ENCODE results near the gene FADS3. TPM values are rescaled to one million over a fixed set of nuclear protein-coding genes. Genes with fewer than 3 reads are reported as not detected.

The FADS3 gene
- total and polyA plus RNA-seq, 2 of the 4 experiments (the other 2 are of a cell fraction), result 54.5 to 110 TPM

DNA sequence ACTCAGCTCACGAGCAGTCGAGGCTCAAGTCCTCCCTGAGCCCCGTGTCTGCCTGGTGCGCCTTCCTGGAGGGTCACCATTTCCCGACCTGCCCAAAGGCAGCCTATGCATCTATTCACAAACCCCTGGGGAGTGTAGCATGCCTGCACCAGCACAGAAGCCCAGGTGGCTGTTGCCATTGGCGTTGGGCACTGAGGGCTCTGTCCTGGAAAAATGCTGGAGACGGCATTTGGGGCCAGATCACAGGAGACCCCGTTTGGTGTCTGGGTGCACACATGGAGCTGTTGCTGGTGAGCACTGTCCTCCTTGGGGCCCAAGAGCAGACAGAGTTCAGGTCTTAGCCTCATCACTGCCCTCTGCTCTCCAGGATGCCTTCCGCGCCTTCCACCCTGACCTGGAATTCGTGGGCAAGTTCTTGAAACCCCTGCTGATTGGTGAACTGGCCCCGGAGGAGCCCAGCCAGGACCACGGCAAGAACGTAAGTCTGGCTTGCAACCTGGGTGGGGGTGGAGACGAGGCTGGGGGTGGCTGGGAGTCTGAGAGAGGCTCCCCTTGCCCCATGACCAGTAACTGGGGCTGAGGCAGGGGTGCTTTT is 53.8 kb downstream of the FADS3 start:
- H3K9me1 ChIP-seq (ENCODE audit: insufficient read depth, low read length), result peaks cover 18% of the 10 kb centered on the region
- DNase-seq (no peak), ATAC-seq (ENCODE audit: low read depth) (no peak)
- H2AK9ac ChIP-seq (replicated peaks; ENCODE audit: low read depth, low read length, poor library complexity), result no peak overlapping the region
- no peak overlapping the region for H3K9ac ChIP-seq (ENCODE audit: low read depth, low read length)
- H2BK20ac ChIP-seq (ENCODE audit: low read depth, low read length), result no peak overlapping the region
- POLR2A ChIA-PET (ENCODE audit: unreplicated experiment), result no interaction called here
- H3K79me1 ChIP-seq (ENCODE audit: low read depth in 1 of 2, low read length in 2 of 2), result peaks cover 4 to 54% of the 10 kb centered on the region in 2 experiments; a peak in 3 of 4 replicates
- H3K14ac ChIP-seq (replicated peaks; ENCODE audit: low read depth, low read length), result no peak overlapping the region
- CTCF ChIA-PET, result interaction anchor here (0.6 kb wide), 1 partner anchor 36 kb away, joined by 3 read pairs; no protein-coding TSS in a partner anchor
- H2AFZ ChIP-seq (replicated peaks; ENCODE audit: low read length, poor library complexity), result no peak overlapping the region
- H3K9me3 ChIP-seq (ENCODE audit: control insufficient read depth, insufficient read depth, low read length), result no peaks in the 10 kb centered on the region
- no peaks in the 10 kb centered on the region for H3K27me3 ChIP-seq (ENCODE audit: control insufficient read depth, insufficient read depth, low read length)
- WGBS, 2 experiments (ENCODE audit: extremely low coverage in 2 of 2, insufficient read length in 1 of 2), result 95% methylated on average over 2 of the region's 15 CpGs; no CpG with 5 or more reads in 1 of the 2 experiments
- H2BK5ac ChIP-seq (ENCODE audit: low read depth, low read length, poor library complexity, severe bottlenecking), result no peak overlapping the region
- no peak overlapping the region for H4K91ac ChIP-seq (ENCODE audit: insufficient read depth, low read depth, low read length)
- H3K36me3 ChIP-seq (ENCODE audit: control insufficient read depth, insufficient read depth, low read length), result peaks cover 32% of the 10 kb centered on the region
- no peak overlapping the region for H2BK15ac ChIP-seq (ENCODE audit: low read depth, low read length)
- no peak overlapping the region for H3K27ac ChIP-seq (ENCODE audit: insufficient read depth, low read length)
- H3K23ac ChIP-seq (ENCODE audit: low read depth, low read length), result no peak overlapping the region
- BruUV-seq (replicated peaks), result no TSS peak
- dilution Hi-C loops (cut with HindIII; ENCODE audit: low sequenced_read_pairs, unreplicated experiment) (no loop called here), intact Hi-C loops (cut with micrococcal nuclease) (no loop called here), in situ Hi-C loops (cut with MboI; ENCODE audit: low sequenced_read_pairs) (no loop called here)
- H2BK120ac ChIP-seq (ENCODE audit: low read depth, low read length), result no peak overlapping the region
- TF ChIP-seq FOS (IDR thresholded peaks at IDR 0.05; ENCODE audit: low read depth, low read length) (no peak), RFX5 (IDR thresholded peaks at IDR 0.05; ENCODE audit: low read depth, low read length) (no peak), CEBPB (IDR thresholded peaks at IDR 0.05; ENCODE audit: low read depth, low read length) (no peak), MAFK (IDR thresholded peaks at IDR 0.05; ENCODE audit: low read depth, low read length) (no peak), BHLHE40 (IDR thresholded peaks at IDR 0.05; ENCODE audit: low read depth, low read length) (no peak), POLR2A (IDR thresholded peaks at IDR 0.05; ENCODE audit: low read depth, low read length) (no peak)
- TF ChIP-seq, protein P1, sequence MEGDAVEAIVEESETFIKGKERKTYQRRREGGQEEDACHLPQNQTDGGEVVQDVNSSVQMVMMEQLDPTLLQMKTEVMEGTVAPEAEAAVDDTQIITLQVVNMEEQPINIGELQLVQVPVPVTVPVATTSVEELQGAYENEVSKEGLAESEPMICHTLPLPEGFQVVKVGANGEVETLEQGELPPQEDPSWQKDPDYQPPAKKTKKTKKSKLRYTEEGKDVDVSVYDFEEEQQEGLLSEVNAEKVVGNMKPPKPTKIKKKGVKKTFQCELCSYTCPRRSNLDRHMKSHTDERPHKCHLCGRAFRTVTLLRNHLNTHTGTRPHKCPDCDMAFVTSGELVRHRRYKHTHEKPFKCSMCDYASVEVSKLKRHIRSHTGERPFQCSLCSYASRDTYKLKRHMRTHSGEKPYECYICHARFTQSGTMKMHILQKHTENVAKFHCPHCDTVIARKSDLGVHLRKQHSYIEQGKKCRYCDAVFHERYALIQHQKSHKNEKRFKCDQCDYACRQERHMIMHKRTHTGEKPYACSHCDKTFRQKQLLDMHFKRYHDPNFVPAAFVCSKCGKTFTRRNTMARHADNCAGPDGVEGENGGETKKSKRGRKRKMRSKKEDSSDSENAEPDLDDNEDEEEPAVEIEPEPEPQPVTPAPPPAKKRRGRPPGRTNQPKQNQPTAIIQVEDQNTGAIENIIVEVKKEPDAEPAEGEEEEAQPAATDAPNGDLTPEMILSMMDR (conservative IDR thresholded peaks at IDR 0.05; ENCODE audit: low read depth, low read length), result no peak
- TF ChIP-seq, protein P2, sequence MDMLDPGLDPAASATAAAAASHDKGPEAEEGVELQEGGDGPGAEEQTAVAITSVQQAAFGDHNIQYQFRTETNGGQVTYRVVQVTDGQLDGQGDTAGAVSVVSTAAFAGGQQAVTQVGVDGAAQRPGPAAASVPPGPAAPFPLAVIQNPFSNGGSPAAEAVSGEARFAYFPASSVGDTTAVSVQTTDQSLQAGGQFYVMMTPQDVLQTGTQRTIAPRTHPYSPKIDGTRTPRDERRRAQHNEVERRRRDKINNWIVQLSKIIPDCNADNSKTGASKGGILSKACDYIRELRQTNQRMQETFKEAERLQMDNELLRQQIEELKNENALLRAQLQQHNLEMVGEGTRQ (IDR thresholded peaks at IDR 0.05; ENCODE audit: low read depth, low read length), result no peak
- H3K18ac ChIP-seq (ENCODE audit: low read depth, low read length), result no peak overlapping the region
- H3K4me1 ChIP-seq (ENCODE audit: control insufficient read depth, insufficient read depth, low read length), result peaks cover 6% of the 10 kb centered on the region; the same call in 1 of the 2 replicates
- no peak overlapping the region for H4K8ac ChIP-seq (ENCODE audit: low read depth in 2 of 2, low read length in 2 of 2)
- H4K5ac ChIP-seq (ENCODE audit: low read depth, low read length), result no peak overlapping the region
- peaks cover 34% of the 10 kb centered on the region; the same call in 1 of the 2 replicates for H4K20me1 ChIP-seq (ENCODE audit: insufficient read depth, low read length)
- H2AK5ac ChIP-seq (ENCODE audit: low read depth, low read length), result no peak overlapping the region
- no peak overlapping the region for H3K4me2 ChIP-seq (ENCODE audit: low read depth, low read length)
- H3K56ac ChIP-seq (ENCODE audit: extremely low read depth, insufficient read depth, low read length), result no peak overlapping the region
- H3K4me3 ChIP-seq (ENCODE audit: insufficient read depth, low read depth, low read length), result no peak overlapping the region
- H3K4ac ChIP-seq (ENCODE audit: low read depth, low read length), result no peak overlapping the region
